HG02981 (cell line): Measurements from ENCODE around the gene LRRC75B.

ENCODE experiments used
- ATAC-seq: cut with Tn5 transposase; IDR thresholded peaks from one replicate; pipeline ENCODE4 v1.9.1; 2021; ENCODE audit warnings: mild to moderate bottlenecking, moderate library complexity; ENCODE audit not compliant: unreplicated experiment

LRRC75B gene

DNA sequence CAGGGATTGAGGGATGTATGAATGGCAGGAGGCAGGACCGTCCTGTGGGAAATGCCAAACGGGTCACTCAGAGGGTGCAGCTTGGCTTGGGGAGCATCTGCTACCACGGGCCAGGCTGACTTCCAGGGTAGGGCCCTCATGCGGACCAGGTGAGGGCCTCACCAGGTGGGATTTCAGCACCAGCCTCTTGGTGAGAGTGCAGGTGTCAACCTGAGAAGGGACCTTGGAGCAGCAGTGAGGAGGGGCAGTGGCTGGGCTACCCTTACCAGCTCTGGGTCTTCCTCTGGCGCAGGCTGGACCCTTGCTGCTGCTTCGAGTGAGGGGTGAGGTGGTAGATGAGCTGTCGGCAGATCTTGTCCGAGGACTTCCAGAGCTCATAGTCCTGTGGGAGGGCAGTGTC, 4.9 kb downstream of the LRRC75B start:
- ATAC-seq: no peak

- ATAC-seq: no peak
Measured at GRCh38 chr22:24587251-24587650, 5.6 kb downstream of the LRRC75B start.

GRCh38 chr22:24585927-24586546, 6.8 kb downstream of the LRRC75B start:
- no peak for ATAC-seq

GRCh38 chr22:24585461-24585860, 7.4 kb downstream of the LRRC75B start:
- ATAC-seq: no peak

GRCh38 chr22:24584871-24585411, 7.9 kb downstream of the LRRC75B start:
- ATAC-seq: no peak

DNA sequence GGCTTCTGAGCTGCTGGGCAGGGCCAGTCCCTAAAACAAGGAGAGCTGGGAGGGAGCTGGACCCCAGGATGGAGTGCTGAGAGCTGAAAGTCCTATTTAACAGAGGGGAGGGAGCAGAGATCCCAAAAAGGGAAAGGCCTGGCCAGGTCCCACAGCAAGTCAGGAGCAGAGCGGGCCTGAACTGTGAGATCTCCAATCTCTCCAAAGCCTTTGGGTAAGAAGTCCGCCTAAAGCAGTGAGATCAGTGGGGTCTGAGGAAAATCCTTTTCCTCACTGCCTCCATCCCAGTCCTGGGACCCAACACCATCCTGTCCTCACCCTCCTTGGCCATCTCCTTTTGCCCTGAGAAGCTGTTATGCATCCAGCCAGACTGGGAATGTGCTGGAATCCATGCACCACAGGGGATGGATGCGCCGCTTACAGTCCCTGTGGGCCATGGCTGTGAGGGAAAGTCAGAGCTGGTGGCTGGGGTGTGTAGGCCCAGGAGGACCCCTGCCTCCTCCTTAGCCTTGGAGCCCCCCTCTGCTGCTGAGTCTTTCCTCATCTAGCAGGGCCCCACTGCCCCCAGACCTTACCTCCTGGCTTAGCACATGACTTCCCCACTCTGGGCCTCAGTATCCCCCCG, 8.6 kb downstream of the LRRC75B start:
- ATAC-seq: no peak

- no peak for ATAC-seq
Measured at GRCh38 chr22:24583221-24584165, 9.4 kb downstream of the LRRC75B start.

DNA sequence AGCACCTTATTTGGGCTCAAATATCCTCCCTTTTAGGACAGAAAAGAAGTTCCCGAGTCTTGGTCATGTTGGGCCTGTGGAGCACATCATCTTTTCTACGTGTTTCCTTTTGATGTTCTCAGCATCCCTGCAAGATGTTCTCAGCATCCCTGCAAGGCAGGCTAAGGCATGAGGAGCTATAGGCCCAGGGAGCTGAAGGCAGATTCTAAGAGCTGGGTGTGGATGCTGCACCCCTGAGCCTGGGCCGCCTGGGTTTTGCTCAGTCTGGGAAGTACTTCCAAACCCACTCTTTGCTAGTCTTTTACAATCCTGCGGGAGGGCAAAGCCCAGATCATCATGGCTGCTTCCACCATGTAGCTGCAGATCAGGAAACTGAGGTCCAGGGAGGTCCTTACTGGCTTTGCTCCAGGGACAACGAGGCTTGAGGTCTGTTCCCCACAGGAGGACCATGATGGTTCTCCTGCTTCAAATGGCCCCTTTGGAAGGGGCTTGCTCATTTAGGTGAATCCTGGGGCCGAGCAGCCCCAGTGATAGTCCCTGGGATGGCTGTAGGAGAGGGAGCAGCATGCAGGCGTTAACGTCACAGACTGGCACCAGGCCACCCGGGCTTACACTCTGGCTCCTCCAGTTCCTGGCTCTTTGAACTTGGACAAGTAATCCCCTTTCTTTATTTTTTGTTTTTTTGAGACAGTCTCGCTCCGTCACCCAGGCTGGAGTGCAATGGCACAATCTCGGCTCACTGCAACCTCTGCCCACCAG, 10.6 kb downstream of the LRRC75B start:
- ATAC-seq: no peak

GRCh38 chr22:24580276-24580675, 12.6 kb downstream of the LRRC75B start:
- ATAC-seq: no peak

DNA sequence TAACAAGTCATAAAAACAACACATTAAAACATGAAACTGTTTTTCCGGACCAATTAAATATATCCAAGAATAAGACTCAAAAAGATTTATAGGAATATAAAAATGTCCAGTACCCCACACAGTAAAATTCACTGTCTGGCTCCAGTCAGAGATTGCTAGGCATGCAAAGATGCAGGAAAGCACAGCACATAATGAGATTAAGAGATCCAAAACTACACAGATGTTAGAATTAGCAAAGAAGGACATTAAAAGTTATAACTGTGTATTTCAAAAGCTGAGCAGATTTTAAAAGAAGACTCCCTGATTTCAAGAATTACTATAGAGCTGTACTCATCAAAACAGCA, 13.6 kb downstream of the LRRC75B start:
- no peak for ATAC-seq

- ATAC-seq: no peak
Measured at GRCh38 chr22:24578355-24579257, 14.3 kb downstream of the LRRC75B start.

GRCh38 chr22:24576778-24577177, 16.1 kb downstream of the LRRC75B start:
- ATAC-seq: no peak

DNA sequence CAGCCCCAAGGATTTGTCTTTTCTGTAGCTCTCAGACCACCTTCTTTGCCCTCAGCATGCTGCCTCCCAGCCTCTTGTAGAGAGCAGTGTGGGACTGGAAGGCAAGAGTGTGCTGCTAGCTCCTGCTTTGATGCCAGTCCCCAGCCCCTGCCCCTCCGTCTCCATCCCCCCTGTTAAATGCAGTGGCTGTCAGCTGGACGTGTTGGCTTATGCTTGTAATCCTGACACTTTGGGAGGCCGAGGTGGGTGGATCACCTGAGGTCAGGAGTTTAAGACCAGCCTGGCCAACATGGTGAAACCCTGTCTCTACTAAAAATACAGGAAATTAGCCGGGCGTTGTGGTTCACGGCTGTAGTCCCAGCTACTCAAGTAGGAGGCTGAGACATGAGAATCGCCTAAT, 21.6 kb downstream of the LRRC75B start:
- ATAC-seq: no peak

DNA sequence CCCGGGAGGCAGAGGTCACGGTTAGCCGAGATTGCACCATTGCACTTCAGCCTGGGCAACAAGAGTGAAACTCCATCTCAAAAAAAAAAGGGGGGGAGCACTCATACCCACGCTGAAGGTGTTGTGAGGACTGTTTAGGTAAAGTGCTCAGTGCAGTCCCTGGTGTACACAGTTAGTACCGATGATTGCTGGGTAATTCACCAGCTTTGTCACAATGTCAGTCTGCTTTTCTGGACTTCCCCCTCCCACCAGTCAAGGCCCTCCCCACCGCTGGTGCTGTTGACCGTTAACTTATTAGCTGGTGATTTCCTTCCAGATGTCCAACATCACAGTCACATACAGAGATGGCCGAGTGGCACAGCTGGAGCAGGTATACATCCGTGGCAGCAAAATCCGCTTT, 25.2 kb downstream of the LRRC75B start:
- ATAC-seq: no peak

- no peak for ATAC-seq
Measured at GRCh38 chr22:24566899-24567511, 25.9 kb downstream of the LRRC75B start.

DNA sequence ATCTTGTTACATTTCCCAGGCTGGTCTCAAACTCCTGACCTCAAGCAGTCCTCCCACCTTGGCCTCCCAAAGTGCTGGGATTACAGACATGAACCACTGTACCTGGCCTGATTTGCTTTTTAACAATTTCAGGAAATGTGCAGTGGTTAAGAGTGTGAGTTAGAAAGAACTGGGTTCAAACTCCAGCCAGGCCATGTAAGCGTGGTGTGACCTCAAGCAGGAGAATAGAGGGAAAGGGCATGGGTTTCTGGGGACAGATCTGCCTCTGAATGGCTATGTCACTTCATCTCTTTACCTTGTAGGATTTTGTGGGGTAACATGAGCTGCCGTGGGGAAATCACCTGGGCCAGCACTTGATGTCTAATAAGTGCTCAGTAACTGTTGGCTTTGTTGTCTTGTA, 27.8 kb downstream of the LRRC75B start:
- ATAC-seq: no peak

- ATAC-seq: no peak
Measured at GRCh38 chr22:24564376-24565058, 28.4 kb downstream of the LRRC75B start.

- no peak for ATAC-seq
Measured at GRCh38 chr22:24563246-24563645, 29.6 kb downstream of the LRRC75B start.

DNA sequence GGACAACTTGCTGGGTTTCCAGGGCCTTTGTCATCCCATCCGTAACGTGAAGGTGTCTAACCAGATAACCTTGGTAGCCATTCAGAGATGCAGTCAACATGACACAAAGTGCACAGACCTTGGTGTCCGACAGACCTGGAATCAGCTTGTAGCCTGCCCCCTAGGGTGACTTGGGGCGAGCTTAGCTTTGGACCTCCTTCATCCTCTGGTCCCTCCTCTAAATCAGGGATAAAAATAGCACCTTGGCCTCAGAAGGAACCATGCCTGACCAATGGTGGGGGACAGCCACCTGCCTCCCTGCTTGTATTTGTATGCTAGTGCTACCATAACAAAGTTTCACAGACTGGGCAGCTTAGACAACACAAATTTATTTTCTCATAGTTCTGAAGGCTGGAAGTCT, 33.4 kb downstream of the LRRC75B start:
- no peak for ATAC-seq
